DND-41 (cell line): ENCODE results near the gene MRPS35.

Experiments used
- ATAC-seq: fragments of 200-7000 bp; cut with Tn5 transposase; 3 replicates; pipeline ENCODE4 v1.9.1; 2021; ENCODE audit warnings: low read depth; ENCODE audit not compliant: insufficient read depth
- DNase-seq: peaks from one replicate; pipeline ENCODE4 v3.0.0-alpha.2; 2020
- H2AFZ ChIP-seq: 2 replicates; pipeline ENCODE4 v1.6.0; 2012; ENCODE audit warnings: low read depth, low read length
- H3K27ac ChIP-seq: 2 replicates; pipeline ENCODE4 v1.5.1; 2012; ENCODE audit warnings: low read length, inconsistent platforms
- H3K27me3 ChIP-seq: fragments of 200-600 bp; sonication (generic); 2 replicates; pipeline ENCODE4 v1.6.0; 2012; ENCODE audit warnings: low read length, mild to moderate bottlenecking, inconsistent platforms; ENCODE audit not compliant: insufficient read depth, poor library complexity
- H3K36me3 ChIP-seq: 2 replicates; pipeline ENCODE4 v1.5.1; 2012; ENCODE audit warnings: low read length, inconsistent platforms; ENCODE audit not compliant: insufficient read depth
- H3K4me1 ChIP-seq: 2 replicates; pipeline ENCODE4 v1.5.1; 2012; ENCODE audit warnings: mild to moderate bottlenecking, low read length; ENCODE audit not compliant: insufficient read depth
- H3K4me2 ChIP-seq: 2 replicates; pipeline ENCODE4 v1.6.0; 2012; ENCODE audit warnings: mild to moderate bottlenecking, moderate library complexity, low read length, inconsistent platforms; ENCODE audit not compliant: insufficient read depth
- H3K4me3 ChIP-seq, 2 experiments: fragments of 200-600 bp in 1 of 2; shearing (Covaris generic) in 1 of 2; 2 replicates each; pipeline ENCODE4 v1.5.1; 2012 to 2016; ENCODE audit warnings: inconsistent platforms in 2 of 2, low read length in 2 of 2, mild to moderate bottlenecking in 2 of 2, low read depth in 1 of 2, moderate library complexity in 1 of 2
- H3K79me2 ChIP-seq: 2 replicates; pipeline ENCODE4 v1.6.0; 2012; ENCODE audit warnings: low read length, inconsistent platforms; ENCODE audit not compliant: insufficient read depth
- H3K9ac ChIP-seq: 2 replicates; pipeline ENCODE4 v1.6.0; 2012; ENCODE audit warnings: low read depth, mild to moderate bottlenecking, inconsistent platforms, low read length, moderate library complexity
- H3K9me3 ChIP-seq: 2 replicates; pipeline ENCODE4 v1.5.1; 2012; ENCODE audit warnings: low read length, moderate library complexity, mild to moderate bottlenecking, inconsistent platforms; ENCODE audit not compliant: insufficient read depth, severe bottlenecking
- H4K20me1 ChIP-seq: 2 replicates; pipeline ENCODE4 v1.6.0; 2012; ENCODE audit warnings: low read length; ENCODE audit not compliant: insufficient read depth
- CTCF ChIP-seq: IDR thresholded peaks from 2 replicates; pipeline ENCODE4 v1.5.1; 2012; ENCODE audit warnings: borderline replicate concordance, low read length, moderate library complexity, mild to moderate bottlenecking; ENCODE audit not compliant: poor library complexity, severe bottlenecking; ENCODE audit errors: extremely low read depth
- EZH2 ChIP-seq: IDR thresholded peaks from 3 replicates; pipeline ENCODE4 v1.6.1; 2012; ENCODE audit warnings: borderline replicate concordance, low read depth, mild to moderate bottlenecking, moderate library complexity, low read length, inconsistent platforms; ENCODE audit not compliant: severe bottlenecking

Gene MRPS35

GRCh38 chr12:27674989-27675388 is 35.6 kb upstream of the MRPS35 start:
- Histone ChIP-seq H3K27ac (no peak overlapping the region), H3K36me3 (no peaks in the 10 kb centered on the region), H3K4me2 (no peak overlapping the region), H3K9ac (no peak overlapping the region), H3K27me3 (peaks cover 4% of the 10 kb centered on the region), H4K20me1 (no peaks in the 10 kb centered on the region), H3K79me2 (no peaks in the 10 kb centered on the region), H3K4me1 (no peaks in the 10 kb centered on the region), H3K4me3 (no peak overlapping the region), H3K9me3 (no peaks in the 10 kb centered on the region), H2AFZ (no peak overlapping the region)
- ATAC-seq (no peak), DNase-seq (no peak)
- no peak for TF ChIP-seq EZH2

- Histone ChIP-seq H3K9me3 (no peaks in the 10 kb centered on the region), H3K4me1 (no peaks in the 10 kb centered on the region), H3K4me3 (no peak overlapping the region), H3K4me2 (no peak overlapping the region), H3K9ac (no peak overlapping the region), H3K27ac (no peak overlapping the region), H3K27me3 (peaks cover 4% of the 10 kb centered on the region), H3K36me3 (no peaks in the 10 kb centered on the region), H3K79me2 (no peaks in the 10 kb centered on the region), H2AFZ (no peak overlapping the region), H4K20me1 (no peaks in the 10 kb centered on the region)
- DNase-seq (no peak), ATAC-seq (no peak)
- no peak for TF ChIP-seq CTCF
- no peak for TF ChIP-seq EZH2
Observed at GRCh38 chr12:27680619-27681018, 30.0 kb upstream of the MRPS35 start.

- ATAC-seq (no peak), DNase-seq (no peak)
- Histone ChIP-seq H2AFZ (no peak overlapping the region), H3K4me3 (no peak overlapping the region), H3K36me3 (no peaks in the 10 kb centered on the region), H3K79me2 (no peaks in the 10 kb centered on the region), H3K9ac (no peak overlapping the region), H3K27me3 (no peaks in the 10 kb centered on the region), H3K9me3 (no peaks in the 10 kb centered on the region), H3K27ac (no peak overlapping the region), H3K4me2 (no peak overlapping the region), H4K20me1 (no peaks in the 10 kb centered on the region), H3K4me1 (no peaks in the 10 kb centered on the region)
- TF ChIP-seq EZH2 (no peak), CTCF (no peak)
Observed at GRCh38 chr12:27682534-27682933, 28.1 kb upstream of the MRPS35 start.

GRCh38 chr12:27685274-27685673 is 25.4 kb upstream of the MRPS35 start:
- H3K4me1 ChIP-seq = no peaks in the 10 kb centered on the region
- H3K27me3 ChIP-seq = no peaks in the 10 kb centered on the region
- H3K27ac ChIP-seq = no peak overlapping the region
- H3K9ac ChIP-seq = no peak overlapping the region
- DNase-seq (no peak), ATAC-seq (no peak)
- H4K20me1 ChIP-seq = no peaks in the 10 kb centered on the region
- H3K36me3 ChIP-seq = no peaks in the 10 kb centered on the region
- no peak overlapping the region for H3K4me3 ChIP-seq
- no peaks in the 10 kb centered on the region for H3K79me2 ChIP-seq
- no peak overlapping the region for H3K4me2 ChIP-seq
- no peaks in the 10 kb centered on the region for H3K9me3 ChIP-seq
- no peak overlapping the region for H2AFZ ChIP-seq
- TF ChIP-seq CTCF (no peak), EZH2 (no peak)
